Eye (tissue), 1 donor: Measurements from ENCODE around the gene CCR2.

Source experiments
- DNase-seq: peaks from one replicate; pipeline ENCODE4 v3.0.0-alpha.2; 2015

The CCR2 gene

DNA sequence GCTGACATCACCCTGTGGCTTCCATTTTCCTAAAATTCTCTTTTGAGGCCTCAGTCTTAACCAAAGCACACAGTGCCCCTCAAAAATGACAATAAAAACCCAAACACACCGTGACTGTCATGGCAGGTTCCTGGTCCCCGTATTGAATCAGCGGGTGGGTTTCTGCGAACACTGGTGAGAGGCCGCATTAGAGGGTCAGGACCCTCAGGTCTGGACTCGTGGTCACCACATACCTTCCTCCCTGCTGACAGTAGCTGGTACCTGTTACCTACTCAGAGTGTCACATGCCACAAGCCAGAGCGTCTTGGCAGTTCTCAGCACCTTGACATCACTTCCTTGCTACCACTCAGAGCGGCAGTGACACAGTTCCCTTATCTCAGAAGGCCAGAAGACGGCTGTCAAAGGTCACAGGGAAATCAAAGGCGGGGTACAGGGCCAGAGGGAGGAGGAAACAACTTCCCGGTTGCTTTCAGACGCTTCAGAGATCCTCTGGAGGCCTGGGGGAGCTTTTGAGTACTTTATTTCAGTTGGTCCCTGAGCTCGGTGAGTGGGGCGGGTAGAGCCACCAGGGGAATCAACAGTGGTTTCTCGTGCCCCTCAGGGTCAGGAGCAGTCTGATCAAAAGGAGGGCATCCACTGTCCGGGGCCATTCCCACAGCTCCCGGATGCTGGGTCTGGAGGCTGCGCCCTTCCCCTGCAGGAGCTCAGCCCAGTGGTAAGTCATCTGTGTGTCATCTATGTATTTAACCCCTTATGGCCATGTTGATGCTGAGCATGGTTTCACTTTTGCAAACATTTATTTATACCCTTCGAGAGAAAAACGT lies 53.1 kb downstream of the CCR2 start, which contains the start of the genes CCR5AS and CCRL2:
TSS of gene CCR5AS (minus strand) at position 279 of the 824 bp plus-strand sequence.
TSS of gene CCRL2 (plus strand) at position 472 of the 824 bp plus-strand sequence. CDS start 821 bp downstream, outside the sequence.
- DNase-seq: peak; percentile 10

DNA sequence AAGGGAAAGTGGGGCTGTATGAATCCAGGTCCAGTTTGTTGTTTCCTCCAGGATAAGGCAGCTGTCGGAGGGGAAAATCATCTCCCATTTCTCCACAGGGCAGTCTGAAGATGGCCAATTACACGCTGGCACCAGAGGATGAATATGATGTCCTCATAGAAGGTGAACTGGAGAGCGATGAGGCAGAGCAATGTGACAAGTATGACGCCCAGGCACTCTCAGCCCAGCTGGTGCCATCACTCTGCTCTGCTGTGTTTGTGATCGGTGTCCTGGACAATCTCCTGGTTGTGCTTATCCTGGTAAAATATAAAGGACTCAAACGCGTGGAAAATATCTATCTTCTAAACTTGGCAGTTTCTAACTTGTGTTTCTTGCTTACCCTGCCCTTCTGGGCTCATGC lies 54.1 kb downstream of the CCR2 start:
- peak; percentile 25 for DNase-seq

DNA sequence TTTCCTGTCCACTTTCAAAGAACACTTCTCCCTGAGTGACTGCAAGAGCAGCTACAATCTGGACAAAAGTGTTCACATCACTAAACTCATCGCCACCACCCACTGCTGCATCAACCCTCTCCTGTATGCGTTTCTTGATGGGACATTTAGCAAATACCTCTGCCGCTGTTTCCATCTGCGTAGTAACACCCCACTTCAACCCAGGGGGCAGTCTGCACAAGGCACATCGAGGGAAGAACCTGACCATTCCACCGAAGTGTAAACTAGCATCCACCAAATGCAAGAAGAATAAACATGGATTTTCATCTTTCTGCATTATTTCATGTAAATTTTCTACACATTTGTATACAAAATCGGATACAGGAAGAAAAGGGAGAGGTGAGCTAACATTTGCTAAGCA lies 54.9 kb downstream of the CCR2 start:
- DNase-seq: no peak

DNA sequence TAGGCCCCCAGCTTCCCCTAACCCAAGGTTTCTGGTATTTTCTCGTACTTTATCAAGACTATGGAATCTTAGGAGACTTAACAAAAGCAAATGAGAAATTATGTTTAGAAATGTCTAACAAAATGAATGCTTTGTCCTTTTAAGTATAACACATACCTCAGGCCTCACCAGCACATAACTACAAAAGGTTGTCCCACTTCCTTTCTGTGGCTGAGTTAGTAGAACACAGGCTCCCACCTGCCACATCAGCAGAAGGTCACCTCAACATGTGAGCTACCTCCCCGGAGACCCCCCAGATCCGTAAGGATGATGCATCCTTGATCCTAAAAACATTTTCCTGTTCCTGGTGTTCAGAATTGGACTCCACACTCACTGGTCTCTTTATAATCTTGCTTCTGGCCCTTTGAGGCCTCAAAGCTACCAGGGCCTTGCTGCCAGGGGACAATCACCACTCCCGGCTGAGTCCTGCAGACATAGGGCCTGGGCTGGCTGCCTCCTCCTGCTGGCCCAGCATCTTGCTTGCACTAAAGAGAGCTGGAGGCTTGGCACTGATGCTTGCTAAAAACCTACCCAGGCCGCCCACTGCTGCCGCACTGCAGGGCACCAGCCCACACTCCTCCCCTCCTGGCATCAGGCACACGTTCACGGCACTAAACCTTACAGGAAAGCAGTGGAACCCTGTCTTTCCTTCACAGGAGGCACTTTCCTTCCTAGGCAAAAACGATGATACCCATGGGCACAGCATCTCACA lies 56.0 kb downstream of the CCR2 start:
- no peak for DNase-seq
